C4-2B (cell line): Measurements from ENCODE around the gene LCAT.

Source experiments
- CTCF ChIP-seq: fragments of 450-650 bp; conservative IDR thresholded peaks from 2 replicates; pipeline ENCODE4 v1.5.1; 2017; ENCODE audit warnings: mild to moderate bottlenecking
- ZFX ChIP-seq: fragments of 450-650 bp; IDR thresholded peaks from 2 replicates; pipeline ENCODE4 v1.6.1; 2017

- TF ChIP-seq CTCF (no peak), ZFX (no peak)
Measured at GRCh38 chr16:67893743-67894399, 50.0 kb downstream of the LCAT start.
